ENCODE results near the gene HNRNPF.
A peak's percentile ranks its signal among the peaks of the same experiment; 100 is the strongest.

HNRNPF gene

DNA sequence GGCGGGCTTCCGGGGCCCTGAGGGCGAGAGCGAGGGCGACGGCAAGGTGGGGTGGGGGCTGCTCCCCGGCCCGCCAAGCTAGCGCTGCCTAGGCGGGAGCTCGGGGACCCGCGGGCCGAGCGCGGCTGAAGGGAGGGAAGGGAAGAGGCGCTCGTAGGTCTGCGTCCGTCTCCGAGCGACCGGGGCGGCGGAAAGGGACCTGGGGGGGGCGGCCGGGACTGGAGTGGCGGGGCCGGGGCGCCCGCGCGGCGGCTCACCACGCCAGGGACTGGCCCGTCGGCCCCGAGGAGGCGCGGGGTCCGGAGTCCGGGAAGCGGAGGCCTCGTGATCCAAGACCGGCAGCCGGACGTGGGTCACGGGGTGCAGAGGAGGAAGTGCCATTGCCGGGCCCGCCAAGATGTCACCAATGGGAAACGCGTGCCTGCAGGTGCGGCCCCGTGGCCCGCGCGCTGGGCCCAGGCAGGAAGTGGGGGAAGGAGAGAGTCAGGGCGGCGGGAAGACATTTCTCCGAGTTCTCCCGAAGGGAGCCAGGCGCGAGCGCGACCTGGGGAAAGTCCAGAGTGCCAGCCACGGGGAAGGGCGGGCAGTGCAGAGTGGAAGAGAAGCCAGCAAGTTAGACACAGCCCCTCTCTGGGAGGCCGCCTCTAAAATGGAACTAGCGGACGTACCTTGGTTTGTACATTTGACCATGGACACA, 11.9 kb downstream of the HNRNPF start (continued):
- TF ChIP-seq, protein P1, sequence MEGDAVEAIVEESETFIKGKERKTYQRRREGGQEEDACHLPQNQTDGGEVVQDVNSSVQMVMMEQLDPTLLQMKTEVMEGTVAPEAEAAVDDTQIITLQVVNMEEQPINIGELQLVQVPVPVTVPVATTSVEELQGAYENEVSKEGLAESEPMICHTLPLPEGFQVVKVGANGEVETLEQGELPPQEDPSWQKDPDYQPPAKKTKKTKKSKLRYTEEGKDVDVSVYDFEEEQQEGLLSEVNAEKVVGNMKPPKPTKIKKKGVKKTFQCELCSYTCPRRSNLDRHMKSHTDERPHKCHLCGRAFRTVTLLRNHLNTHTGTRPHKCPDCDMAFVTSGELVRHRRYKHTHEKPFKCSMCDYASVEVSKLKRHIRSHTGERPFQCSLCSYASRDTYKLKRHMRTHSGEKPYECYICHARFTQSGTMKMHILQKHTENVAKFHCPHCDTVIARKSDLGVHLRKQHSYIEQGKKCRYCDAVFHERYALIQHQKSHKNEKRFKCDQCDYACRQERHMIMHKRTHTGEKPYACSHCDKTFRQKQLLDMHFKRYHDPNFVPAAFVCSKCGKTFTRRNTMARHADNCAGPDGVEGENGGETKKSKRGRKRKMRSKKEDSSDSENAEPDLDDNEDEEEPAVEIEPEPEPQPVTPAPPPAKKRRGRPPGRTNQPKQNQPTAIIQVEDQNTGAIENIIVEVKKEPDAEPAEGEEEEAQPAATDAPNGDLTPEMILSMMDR (tag by site-specific recombination; IDR thresholded peaks at IDR 0.05), result peak; percentile 9; the same call in 1 of the 2 replicates
- TF ChIP-seq, protein P2, sequence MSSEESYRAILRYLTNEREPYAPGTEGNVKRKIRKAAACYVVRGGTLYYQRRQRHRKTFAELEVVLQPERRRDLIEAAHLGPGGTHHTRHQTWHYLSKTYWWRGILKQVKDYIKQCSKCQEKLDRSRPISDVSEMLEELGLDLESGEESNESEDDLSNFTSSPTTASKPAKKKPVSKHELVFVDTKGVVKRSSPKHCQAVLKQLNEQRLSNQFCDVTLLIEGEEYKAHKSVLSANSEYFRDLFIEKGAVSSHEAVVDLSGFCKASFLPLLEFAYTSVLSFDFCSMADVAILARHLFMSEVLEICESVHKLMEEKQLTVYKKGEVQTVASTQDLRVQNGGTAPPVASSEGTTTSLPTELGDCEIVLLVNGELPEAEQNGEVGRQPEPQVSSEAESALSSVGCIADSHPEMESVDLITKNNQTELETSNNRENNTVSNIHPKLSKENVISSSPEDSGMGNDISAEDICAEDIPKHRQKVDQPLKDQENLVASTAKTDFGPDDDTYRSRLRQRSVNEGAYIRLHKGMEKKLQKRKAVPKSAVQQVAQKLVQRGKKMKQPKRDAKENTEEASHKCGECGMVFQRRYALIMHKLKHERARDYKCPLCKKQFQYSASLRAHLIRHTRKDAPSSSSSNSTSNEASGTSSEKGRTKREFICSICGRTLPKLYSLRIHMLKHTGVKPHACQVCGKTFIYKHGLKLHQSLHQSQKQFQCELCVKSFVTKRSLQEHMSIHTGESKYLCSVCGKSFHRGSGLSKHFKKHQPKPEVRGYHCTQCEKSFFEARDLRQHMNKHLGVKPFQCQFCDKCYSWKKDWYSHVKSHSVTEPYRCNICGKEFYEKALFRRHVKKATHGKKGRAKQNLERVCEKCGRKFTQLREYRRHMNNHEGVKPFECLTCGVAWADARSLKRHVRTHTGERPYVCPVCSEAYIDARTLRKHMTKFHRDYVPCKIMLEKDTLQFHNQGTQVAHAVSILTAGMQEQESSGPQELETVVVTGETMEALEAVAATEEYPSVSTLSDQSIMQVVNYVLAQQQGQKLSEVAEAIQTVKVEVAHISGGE (tag by site-specific recombination; conservative IDR thresholded peaks at IDR 0.05; ENCODE audit: low read depth), result peak; percentile 93
- TF ChIP-seq ZNF239 (tag by site-specific recombination; IDR thresholded peaks at IDR 0.05), result no peak
- no peak for TF ChIP-seq ATF2 (tag by site-specific recombination; IDR thresholded peaks at IDR 0.05; ENCODE audit: low read depth)
- TF ChIP-seq ZNF664 (tag by site-specific recombination; IDR thresholded peaks at IDR 0.05), result no peak
- peak; percentile 63; the same call in 1 of the 2 replicates for TF ChIP-seq ZNF324 (tag by site-specific recombination; IDR thresholded peaks at IDR 0.05)
- TF ChIP-seq, protein P3, sequence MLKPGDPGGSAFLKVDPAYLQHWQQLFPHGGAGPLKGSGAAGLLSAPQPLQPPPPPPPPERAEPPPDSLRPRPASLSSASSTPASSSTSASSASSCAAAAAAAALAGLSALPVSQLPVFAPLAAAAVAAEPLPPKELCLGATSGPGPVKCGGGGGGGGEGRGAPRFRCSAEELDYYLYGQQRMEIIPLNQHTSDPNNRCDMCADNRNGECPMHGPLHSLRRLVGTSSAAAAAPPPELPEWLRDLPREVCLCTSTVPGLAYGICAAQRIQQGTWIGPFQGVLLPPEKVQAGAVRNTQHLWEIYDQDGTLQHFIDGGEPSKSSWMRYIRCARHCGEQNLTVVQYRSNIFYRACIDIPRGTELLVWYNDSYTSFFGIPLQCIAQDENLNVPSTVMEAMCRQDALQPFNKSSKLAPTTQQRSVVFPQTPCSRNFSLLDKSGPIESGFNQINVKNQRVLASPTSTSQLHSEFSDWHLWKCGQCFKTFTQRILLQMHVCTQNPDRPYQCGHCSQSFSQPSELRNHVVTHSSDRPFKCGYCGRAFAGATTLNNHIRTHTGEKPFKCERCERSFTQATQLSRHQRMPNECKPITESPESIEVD (tag by site-specific recombination; IDR thresholded peaks at IDR 0.05), result no peak
- TF ChIP-seq, protein P4, sequence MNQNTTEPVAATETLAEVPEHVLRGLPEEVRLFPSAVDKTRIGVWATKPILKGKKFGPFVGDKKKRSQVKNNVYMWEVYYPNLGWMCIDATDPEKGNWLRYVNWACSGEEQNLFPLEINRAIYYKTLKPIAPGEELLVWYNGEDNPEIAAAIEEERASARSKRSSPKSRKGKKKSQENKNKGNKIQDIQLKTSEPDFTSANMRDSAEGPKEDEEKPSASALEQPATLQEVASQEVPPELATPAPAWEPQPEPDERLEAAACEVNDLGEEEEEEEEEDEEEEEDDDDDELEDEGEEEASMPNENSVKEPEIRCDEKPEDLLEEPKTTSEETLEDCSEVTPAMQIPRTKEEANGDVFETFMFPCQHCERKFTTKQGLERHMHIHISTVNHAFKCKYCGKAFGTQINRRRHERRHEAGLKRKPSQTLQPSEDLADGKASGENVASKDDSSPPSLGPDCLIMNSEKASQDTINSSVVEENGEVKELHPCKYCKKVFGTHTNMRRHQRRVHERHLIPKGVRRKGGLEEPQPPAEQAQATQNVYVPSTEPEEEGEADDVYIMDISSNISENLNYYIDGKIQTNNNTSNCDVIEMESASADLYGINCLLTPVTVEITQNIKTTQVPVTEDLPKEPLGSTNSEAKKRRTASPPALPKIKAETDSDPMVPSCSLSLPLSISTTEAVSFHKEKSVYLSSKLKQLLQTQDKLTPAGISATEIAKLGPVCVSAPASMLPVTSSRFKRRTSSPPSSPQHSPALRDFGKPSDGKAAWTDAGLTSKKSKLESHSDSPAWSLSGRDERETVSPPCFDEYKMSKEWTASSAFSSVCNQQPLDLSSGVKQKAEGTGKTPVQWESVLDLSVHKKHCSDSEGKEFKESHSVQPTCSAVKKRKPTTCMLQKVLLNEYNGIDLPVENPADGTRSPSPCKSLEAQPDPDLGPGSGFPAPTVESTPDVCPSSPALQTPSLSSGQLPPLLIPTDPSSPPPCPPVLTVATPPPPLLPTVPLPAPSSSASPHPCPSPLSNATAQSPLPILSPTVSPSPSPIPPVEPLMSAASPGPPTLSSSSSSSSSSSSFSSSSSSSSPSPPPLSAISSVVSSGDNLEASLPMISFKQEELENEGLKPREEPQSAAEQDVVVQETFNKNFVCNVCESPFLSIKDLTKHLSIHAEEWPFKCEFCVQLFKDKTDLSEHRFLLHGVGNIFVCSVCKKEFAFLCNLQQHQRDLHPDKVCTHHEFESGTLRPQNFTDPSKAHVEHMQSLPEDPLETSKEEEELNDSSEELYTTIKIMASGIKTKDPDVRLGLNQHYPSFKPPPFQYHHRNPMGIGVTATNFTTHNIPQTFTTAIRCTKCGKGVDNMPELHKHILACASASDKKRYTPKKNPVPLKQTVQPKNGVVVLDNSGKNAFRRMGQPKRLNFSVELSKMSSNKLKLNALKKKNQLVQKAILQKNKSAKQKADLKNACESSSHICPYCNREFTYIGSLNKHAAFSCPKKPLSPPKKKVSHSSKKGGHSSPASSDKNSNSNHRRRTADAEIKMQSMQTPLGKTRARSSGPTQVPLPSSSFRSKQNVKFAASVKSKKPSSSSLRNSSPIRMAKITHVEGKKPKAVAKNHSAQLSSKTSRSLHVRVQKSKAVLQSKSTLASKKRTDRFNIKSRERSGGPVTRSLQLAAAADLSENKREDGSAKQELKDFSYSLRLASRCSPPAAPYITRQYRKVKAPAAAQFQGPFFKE (tag by site-specific recombination; IDR thresholded peaks at IDR 0.05; ENCODE audit: borderline replicate concordance), result no peak
- peak; percentile 93 for TF ChIP-seq ZNF366 (tag by site-specific recombination; conservative IDR thresholded peaks at IDR 0.05)
- TF ChIP-seq KLF10 (tag by site-specific recombination; IDR thresholded peaks at IDR 0.05), result peak; percentile 96
- peak; percentile 92 for TF ChIP-seq ZNF548 (tag by site-specific recombination; IDR thresholded peaks at IDR 0.05)
- TF ChIP-seq SETDB1 (IDR thresholded peaks at IDR 0.05; ENCODE audit: insufficient read length, low read length), result no peak
- no peak for TF ChIP-seq ZFP3 (tag by site-specific recombination; IDR thresholded peaks at IDR 0.05; ENCODE audit: low read depth)
- peak; percentile 76 for TF ChIP-seq ZNF629 (tag by site-specific recombination; IDR thresholded peaks at IDR 0.05)
- TF ChIP-seq ZNF621 (tag by site-specific recombination; IDR thresholded peaks at IDR 0.05), result no peak
- TF ChIP-seq ZNF121 (tag by site-specific recombination; IDR thresholded peaks at IDR 0.05), result peak; percentile 51; the same call in 1 of the 2 replicates
- TF ChIP-seq ZNF704 (tag by site-specific recombination; IDR thresholded peaks at IDR 0.05), result no peak
- no peak for TF ChIP-seq ZNF785 (tag by site-specific recombination; IDR thresholded peaks at IDR 0.05)
- TF ChIP-seq ZNF624 (tag by site-specific recombination; IDR thresholded peaks at IDR 0.05), result no peak
- TF ChIP-seq ZNF335 (tag by site-specific recombination; conservative IDR thresholded peaks at IDR 0.05), result peak; percentile 54
- TF ChIP-seq GFI1B (tag by site-specific recombination; IDR thresholded peaks at IDR 0.05), result no peak
- TF ChIP-seq KLF9 (tag by site-specific recombination; IDR thresholded peaks at IDR 0.05; ENCODE audit: low read depth), result no peak
- TF ChIP-seq ZBTB7A (tag by site-specific recombination; IDR thresholded peaks at IDR 0.05; ENCODE audit: low read depth), result no peak
- TF ChIP-seq OVOL3 (tag by site-specific recombination; IDR thresholded peaks at IDR 0.05), result no peak

Data from HEK293 (cell line).